ENCODE measurements around the gene MAN1C1. TPM values are rescaled to one million over a fixed set of nuclear protein-coding genes. Genes with fewer than 3 reads are reported as not detected.
"Not testable (repeated sequence)": the region's sequence is repeated elsewhere in the genome, so short reads cannot be mapped to it uniquely, and the experiment has no call there.

MAN1C1 gene
- polyA plus RNA-seq, 1 donor from 2014 or later, result 1.3 TPM

DNA sequence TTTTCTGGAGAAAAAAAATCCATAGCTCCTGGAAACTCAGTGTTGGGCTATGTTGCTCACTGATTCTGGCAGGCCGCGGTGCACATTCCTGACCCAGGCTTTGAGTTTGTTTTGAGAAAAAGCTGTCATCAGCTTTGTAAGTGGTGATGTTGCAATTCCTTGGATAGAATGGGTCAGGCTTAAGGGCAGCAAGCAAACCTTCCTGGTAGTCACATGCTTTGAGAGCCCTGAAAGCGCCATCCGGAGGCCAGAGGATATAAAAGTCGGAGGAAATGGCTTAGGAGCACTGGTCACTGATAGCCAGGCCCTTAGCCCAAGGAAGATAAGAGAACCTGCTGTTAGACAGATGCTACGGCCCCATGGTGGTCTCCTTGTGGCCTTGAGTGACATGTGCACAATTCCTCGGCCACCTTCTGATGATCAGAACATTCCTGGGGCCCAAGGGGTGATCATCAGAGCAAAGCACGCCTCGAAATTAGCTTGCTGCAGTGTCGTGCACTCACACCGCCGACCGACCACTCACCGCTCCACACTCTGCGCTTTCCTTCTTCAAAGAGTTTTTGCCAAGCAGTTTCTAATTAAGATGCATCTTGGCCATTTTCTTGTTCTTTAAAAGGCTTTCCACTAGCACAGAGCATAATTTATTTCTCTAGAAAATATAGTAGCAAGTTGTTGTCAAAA is 78.6 kb downstream of the MAN1C1 start:
- no peaks in the 10 kb centered on the region for H3K9me2 ChIP-seq (ENCODE audit: insufficient read depth, low read length)
- no peaks in the 10 kb centered on the region for H3K27me3 ChIP-seq (ENCODE audit: insufficient read depth, low read depth, low read length)
- no peak overlapping the region for H3K27ac ChIP-seq (ENCODE audit: low read length)
- H3K9me3 ChIP-seq (ENCODE audit: low read length), result no peaks in the 10 kb centered on the region
- H3K79me2 ChIP-seq (replicated peaks; ENCODE audit: insufficient read depth, low read length), result no peaks in the 10 kb centered on the region
- no peaks in the 10 kb centered on the region for H4K20me1 ChIP-seq (ENCODE audit: insufficient read depth)
- no peak overlapping the region for H3K4me2 ChIP-seq (ENCODE audit: low read length)
- H3F3A ChIP-seq (ENCODE audit: insufficient read depth, low read length, poor library complexity, severe bottlenecking), result no peaks in the 10 kb centered on the region
- no peak overlapping the region for H3K4me3 ChIP-seq (ENCODE audit: low read length)
- no peak overlapping the region for H3K9ac ChIP-seq (ENCODE audit: low read length)
- H2AFZ ChIP-seq (ENCODE audit: low read depth, low read length), result no peak overlapping the region
- TF ChIP-seq MXI1 (conservative IDR thresholded peaks at IDR 0.05; ENCODE audit: poor library complexity, severe bottlenecking) (no peak), EZH2 (IDR thresholded peaks at IDR 0.05; ENCODE audit: borderline replicate concordance, insufficient read depth, low read length, poor library complexity, severe bottlenecking) (no peak), RAD21 (conservative IDR thresholded peaks at IDR 0.05) (no peak), POLR2AphosphoS5 (IDR thresholded peaks at IDR 0.05) (no peak), EP300 (conservative IDR thresholded peaks at IDR 0.05; ENCODE audit: poor library complexity, severe bottlenecking) (no peak), TAF1 (IDR thresholded peaks at IDR 0.05; ENCODE audit: low read depth) (no peak), SMC3 (conservative IDR thresholded peaks at IDR 0.05; ENCODE audit: poor library complexity) (no peak)
- TF ChIP-seq, protein P1, sequence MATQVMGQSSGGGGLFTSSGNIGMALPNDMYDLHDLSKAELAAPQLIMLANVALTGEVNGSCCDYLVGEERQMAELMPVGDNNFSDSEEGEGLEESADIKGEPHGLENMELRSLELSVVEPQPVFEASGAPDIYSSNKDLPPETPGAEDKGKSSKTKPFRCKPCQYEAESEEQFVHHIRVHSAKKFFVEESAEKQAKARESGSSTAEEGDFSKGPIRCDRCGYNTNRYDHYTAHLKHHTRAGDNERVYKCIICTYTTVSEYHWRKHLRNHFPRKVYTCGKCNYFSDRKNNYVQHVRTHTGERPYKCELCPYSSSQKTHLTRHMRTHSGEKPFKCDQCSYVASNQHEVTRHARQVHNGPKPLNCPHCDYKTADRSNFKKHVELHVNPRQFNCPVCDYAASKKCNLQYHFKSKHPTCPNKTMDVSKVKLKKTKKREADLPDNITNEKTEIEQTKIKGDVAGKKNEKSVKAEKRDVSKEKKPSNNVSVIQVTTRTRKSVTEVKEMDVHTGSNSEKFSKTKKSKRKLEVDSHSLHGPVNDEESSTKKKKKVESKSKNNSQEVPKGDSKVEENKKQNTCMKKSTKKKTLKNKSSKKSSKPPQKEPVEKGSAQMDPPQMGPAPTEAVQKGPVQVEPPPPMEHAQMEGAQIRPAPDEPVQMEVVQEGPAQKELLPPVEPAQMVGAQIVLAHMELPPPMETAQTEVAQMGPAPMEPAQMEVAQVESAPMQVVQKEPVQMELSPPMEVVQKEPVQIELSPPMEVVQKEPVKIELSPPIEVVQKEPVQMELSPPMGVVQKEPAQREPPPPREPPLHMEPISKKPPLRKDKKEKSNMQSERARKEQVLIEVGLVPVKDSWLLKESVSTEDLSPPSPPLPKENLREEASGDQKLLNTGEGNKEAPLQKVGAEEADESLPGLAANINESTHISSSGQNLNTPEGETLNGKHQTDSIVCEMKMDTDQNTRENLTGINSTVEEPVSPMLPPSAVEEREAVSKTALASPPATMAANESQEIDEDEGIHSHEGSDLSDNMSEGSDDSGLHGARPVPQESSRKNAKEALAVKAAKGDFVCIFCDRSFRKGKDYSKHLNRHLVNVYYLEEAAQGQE (IDR thresholded peaks at IDR 0.05; ENCODE audit: borderline replicate concordance), result no peak
- TF ChIP-seq, protein P2, sequence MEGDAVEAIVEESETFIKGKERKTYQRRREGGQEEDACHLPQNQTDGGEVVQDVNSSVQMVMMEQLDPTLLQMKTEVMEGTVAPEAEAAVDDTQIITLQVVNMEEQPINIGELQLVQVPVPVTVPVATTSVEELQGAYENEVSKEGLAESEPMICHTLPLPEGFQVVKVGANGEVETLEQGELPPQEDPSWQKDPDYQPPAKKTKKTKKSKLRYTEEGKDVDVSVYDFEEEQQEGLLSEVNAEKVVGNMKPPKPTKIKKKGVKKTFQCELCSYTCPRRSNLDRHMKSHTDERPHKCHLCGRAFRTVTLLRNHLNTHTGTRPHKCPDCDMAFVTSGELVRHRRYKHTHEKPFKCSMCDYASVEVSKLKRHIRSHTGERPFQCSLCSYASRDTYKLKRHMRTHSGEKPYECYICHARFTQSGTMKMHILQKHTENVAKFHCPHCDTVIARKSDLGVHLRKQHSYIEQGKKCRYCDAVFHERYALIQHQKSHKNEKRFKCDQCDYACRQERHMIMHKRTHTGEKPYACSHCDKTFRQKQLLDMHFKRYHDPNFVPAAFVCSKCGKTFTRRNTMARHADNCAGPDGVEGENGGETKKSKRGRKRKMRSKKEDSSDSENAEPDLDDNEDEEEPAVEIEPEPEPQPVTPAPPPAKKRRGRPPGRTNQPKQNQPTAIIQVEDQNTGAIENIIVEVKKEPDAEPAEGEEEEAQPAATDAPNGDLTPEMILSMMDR (IDR thresholded peaks at IDR 0.05; ENCODE audit: poor library complexity, severe bottlenecking), result no peak
- no peaks in the 10 kb centered on the region for H3K36me3 ChIP-seq (ENCODE audit: insufficient read depth, low read length)

DNA sequence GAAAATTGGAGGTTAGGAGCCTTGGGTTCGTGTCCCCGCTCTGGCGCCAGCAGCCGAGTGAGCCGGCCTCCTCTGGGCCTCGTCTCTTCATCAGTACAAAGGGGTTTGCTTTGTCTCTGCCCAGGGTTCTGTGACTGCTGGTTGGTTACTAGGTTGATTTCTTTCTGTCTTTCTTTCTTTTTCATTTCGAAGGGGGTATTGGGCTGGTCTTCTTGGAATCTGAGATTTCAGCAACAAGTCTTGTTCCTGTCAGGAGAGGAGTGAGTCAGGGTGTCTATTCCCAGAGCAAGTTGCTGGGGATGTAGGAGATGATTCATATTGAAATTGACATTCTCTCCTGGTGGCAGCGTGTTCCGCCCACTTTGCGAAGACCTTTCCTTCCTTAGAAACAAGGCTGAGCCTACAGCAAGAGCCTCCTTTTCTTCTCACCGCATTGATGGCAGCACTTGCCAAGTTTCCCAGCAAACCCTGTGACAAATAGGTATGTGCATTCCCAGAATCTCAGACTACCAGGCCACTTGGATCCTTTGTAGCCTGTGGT is 79.2 kb downstream of the MAN1C1 start:
- Histone ChIP-seq H3K9me2 (ENCODE audit: insufficient read depth, low read length) (no peaks in the 10 kb centered on the region), H3K9ac (ENCODE audit: low read length) (no peak overlapping the region), H4K20me1 (ENCODE audit: insufficient read depth) (no peaks in the 10 kb centered on the region), H3K9me3 (ENCODE audit: low read length) (no peaks in the 10 kb centered on the region), H3F3A (ENCODE audit: insufficient read depth, low read length, poor library complexity, severe bottlenecking) (no peaks in the 10 kb centered on the region), H3K4me2 (ENCODE audit: low read length) (no peak overlapping the region), H2AFZ (ENCODE audit: low read depth, low read length) (no peak overlapping the region), H3K27ac (ENCODE audit: low read length) (no peak overlapping the region), H3K36me3 (ENCODE audit: insufficient read depth, low read length) (no peaks in the 10 kb centered on the region), H3K79me2 (replicated peaks; ENCODE audit: insufficient read depth, low read length) (no peaks in the 10 kb centered on the region), H3K27me3 (ENCODE audit: insufficient read depth, low read depth, low read length) (no peaks in the 10 kb centered on the region), H3K4me3 (ENCODE audit: low read length) (no peak overlapping the region)
- TF ChIP-seq, protein P2 (IDR thresholded peaks at IDR 0.05; ENCODE audit: poor library complexity, severe bottlenecking), result no peak
- TF ChIP-seq, protein P1 (IDR thresholded peaks at IDR 0.05; ENCODE audit: borderline replicate concordance), result no peak
- TF ChIP-seq EP300 (conservative IDR thresholded peaks at IDR 0.05; ENCODE audit: poor library complexity, severe bottlenecking) (no peak), RAD21 (conservative IDR thresholded peaks at IDR 0.05) (no peak), MXI1 (conservative IDR thresholded peaks at IDR 0.05; ENCODE audit: poor library complexity, severe bottlenecking) (no peak), POLR2AphosphoS5 (IDR thresholded peaks at IDR 0.05) (no peak), EZH2 (IDR thresholded peaks at IDR 0.05; ENCODE audit: borderline replicate concordance, insufficient read depth, low read length, poor library complexity, severe bottlenecking) (no peak), SMC3 (conservative IDR thresholded peaks at IDR 0.05; ENCODE audit: poor library complexity) (no peak), TAF1 (IDR thresholded peaks at IDR 0.05; ENCODE audit: low read depth) (no peak)

DNA sequence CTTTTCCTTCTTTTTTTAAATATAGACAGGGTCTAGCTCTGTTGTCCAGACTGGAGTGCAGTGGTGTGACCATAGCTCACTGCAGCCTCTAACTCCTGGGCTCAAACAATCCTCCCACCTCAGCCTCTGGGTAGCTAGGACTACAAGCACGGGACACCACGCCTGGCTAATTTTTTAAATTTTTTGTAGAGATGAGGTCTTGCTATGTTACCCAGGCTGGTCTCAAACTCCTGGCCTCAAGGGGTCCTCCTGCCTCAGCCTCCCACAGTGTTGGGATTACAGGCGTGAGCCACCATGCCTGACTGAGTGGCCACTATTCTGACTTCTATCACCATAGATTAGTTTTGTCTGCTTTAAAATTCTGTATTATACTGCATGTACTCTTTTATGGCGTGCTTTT is 80.1 kb downstream of the MAN1C1 start:
- not testable (repeated sequence) for H3K79me2 ChIP-seq (replicated peaks; ENCODE audit: insufficient read depth, low read length); H3K9me2 ChIP-seq (ENCODE audit: insufficient read depth, low read length); H2AFZ ChIP-seq (ENCODE audit: low read depth, low read length); H3K27ac ChIP-seq (ENCODE audit: low read length); H4K20me1 ChIP-seq (ENCODE audit: insufficient read depth); H3K4me2 ChIP-seq (ENCODE audit: low read length); H3K27me3 ChIP-seq (ENCODE audit: insufficient read depth, low read depth, low read length); H3K36me3 ChIP-seq (ENCODE audit: insufficient read depth, low read length); H3K4me3 ChIP-seq (ENCODE audit: low read length); H3K9ac ChIP-seq (ENCODE audit: low read length); H3F3A ChIP-seq (ENCODE audit: insufficient read depth, low read length, poor library complexity, severe bottlenecking); H3K9me3 ChIP-seq (ENCODE audit: low read length)
